GM12878 (cell line): ENCODE measurements around the gene TMEM192. TPM values are rescaled to one million over a fixed set of nuclear protein-coding genes. Genes with fewer than 3 reads are reported as not detected.

Experiments used
- ATAC-seq: fragments of 200-7000 bp; cut with Tn5 transposase; 3 replicates; pipeline ENCODE4 v1.9.1; 2020; ENCODE audit warnings: mild to moderate bottlenecking, moderate library complexity
- BruUV-seq: library from RNA; stranded (reverse); fragments of 400-500 nt; replicated peaks from 2 replicates; lab custom pipeline; 2021; lab: Mats Ljungman, UMichigan
- CTCF ChIA-PET: fragments of 300-600 bp; sonication (Branson Sonifier 250); formaldehyde crosslinking; extraction: SDS; loops from one replicate; lab custom pipeline; 2021; ENCODE audit warnings: inconsistent platforms; lab: Yijun Ruan, JAX
- POLR2A ChIA-PET: fragments of 350-600 bp; formaldehyde crosslinking; extraction: SDS; loops from one replicate; lab custom pipeline; 2021; ENCODE audit warnings: inconsistent platforms; lab: Charles Lee
- RAD21 ChIA-PET: fragments of 300-600 bp; sonication (Branson Sonifier 250); formaldehyde crosslinking; loops from one replicate; lab custom pipeline; 2023; ENCODE audit warnings: antibody characterized with exemption; ENCODE audit not compliant: unreplicated experiment; lab: Charles Lee
- SMC1A ChIA-PET: fragments of 300-600 bp; sonication (Branson Sonifier 250); formaldehyde crosslinking; loops from one replicate; lab custom pipeline; 2023; ENCODE audit not compliant: unreplicated experiment, uncharacterized antibody; lab: Charles Lee
- DNase-seq: peaks from one replicate; pipeline ENCODE4 v3.0.0-alpha.2; 2011; ENCODE audit warnings: low read depth, low spot score
- FAIRE-seq: peaks from 3 replicates; lab custom pipeline; 2011; peaks lifted over from hg19 to GRCh38; lab: Jason Lieb, UNC
- H2AFZ ChIP-seq: 2 replicates; pipeline ENCODE4 v1.6.0; 2011; ENCODE audit warnings: low read depth, low read length, control low read depth; ENCODE audit not compliant: control insufficient read depth
- H3K27ac ChIP-seq: 2 replicates; pipeline ENCODE4 v1.5.1; 2011; ENCODE audit warnings: control low read depth; ENCODE audit not compliant: control insufficient read depth, insufficient read depth
- H3K27me3 ChIP-seq, 2 experiments: replicated peaks in 1 of 2; 2 replicates each; pipeline versions ENCODE4 v1.6.0 to v1.6.1; 2011; ENCODE audit warnings: low read length in 1 of 2; ENCODE audit not compliant: control insufficient read depth in 2 of 2, insufficient read depth in 2 of 2
- H3K36me3 ChIP-seq, 2 experiments: 2 replicates each; pipeline ENCODE4 v1.5.1; 2011; ENCODE audit warnings: low read length in 1 of 2; ENCODE audit not compliant: control insufficient read depth in 2 of 2, insufficient read depth in 2 of 2
- H3K4me1 ChIP-seq: 2 replicates; pipeline ENCODE4 v1.6.1; 2011; ENCODE audit warnings: mild to moderate bottlenecking, low read length, moderate library complexity, mixed read lengths; ENCODE audit not compliant: control insufficient read depth, insufficient read depth
- H3K4me2 ChIP-seq: 2 replicates; pipeline ENCODE4 v1.6.0; 2011; ENCODE audit warnings: control low read depth; ENCODE audit not compliant: control insufficient read depth, insufficient read depth
- H3K4me3 ChIP-seq: fragments of 200-600 bp; sonication (generic); 2 replicates; pipeline ENCODE4 v1.5.1; 2016
- H3K79me2 ChIP-seq: 2 replicates; pipeline ENCODE4 v1.6.0; 2011; ENCODE audit warnings: low read length; ENCODE audit not compliant: control insufficient read depth, insufficient read depth
- H3K9ac ChIP-seq: 2 replicates; pipeline ENCODE4 v1.8.0; 2011; ENCODE audit warnings: low read length, control low read depth, mixed read lengths; ENCODE audit not compliant: control insufficient read depth, insufficient read depth
- H3K9me3 ChIP-seq: replicated peaks from 3 replicates; pipeline ENCODE4 v1.5.1; 2011; ENCODE audit warnings: mild to moderate bottlenecking, low read length; ENCODE audit not compliant: control insufficient read depth, insufficient read depth
- H4K20me1 ChIP-seq: 2 replicates; pipeline ENCODE4 v1.6.0; 2011; ENCODE audit not compliant: control insufficient read depth, insufficient read depth
- BCL3 ChIP-seq: IDR thresholded peaks from 2 replicates; pipeline ENCODE4 v1.6.1; 2011; ENCODE audit warnings: borderline replicate concordance, low read depth, mild to moderate bottlenecking, moderate library complexity, low read length; ENCODE audit not compliant: insufficient read depth, poor library complexity, severe bottlenecking
- EZH2 ChIP-seq: IDR thresholded peaks from 2 replicates; pipeline ENCODE4 v1.6.1; 2012; ENCODE audit warnings: low read depth, mild to moderate bottlenecking, control low read depth, inconsistent platforms, low read length, borderline replicate concordance; ENCODE audit not compliant: control insufficient read depth
- FOXM1 ChIP-seq: IDR thresholded peaks from 2 replicates; pipeline ENCODE4 v1.6.1; 2012; ENCODE audit warnings: low read depth, mild to moderate bottlenecking, inconsistent platforms, low read length, moderate library complexity
- HDAC6 ChIP-seq: fragments of 200-600 bp; sonication (generic); IDR thresholded peaks from one replicate; pipeline ENCODE4 v1.8.0; 2017; ENCODE audit warnings: antibody characterized with exemption; ENCODE audit not compliant: unreplicated experiment
- HDGF ChIP-seq: fragments of 450-650 bp; IDR thresholded peaks from 2 replicates; pipeline ENCODE4 v1.6.1; 2016; ENCODE audit warnings: antibody characterized with exemption
- PML ChIP-seq: IDR thresholded peaks from 2 replicates; pipeline ENCODE4 v1.6.1; 2012; ENCODE audit warnings: low read length, inconsistent platforms
- SREBF1 ChIP-seq: IDR thresholded peaks from 2 replicates; pipeline ENCODE4 v1.6.1; 2012; ENCODE audit warnings: mild to moderate bottlenecking, low read length
- SREBF2 ChIP-seq: IDR thresholded peaks from 2 replicates; pipeline ENCODE4 v1.6.1; 2012; ENCODE audit warnings: mild to moderate bottlenecking, low read length
- USF1 ChIP-seq: IDR thresholded peaks from 2 replicates; pipeline ENCODE4 v1.6.1; 2011; ENCODE audit warnings: borderline replicate concordance, low read depth, mild to moderate bottlenecking, moderate library complexity, mixed read lengths, low read length; ENCODE audit not compliant: insufficient read depth; ENCODE audit errors: extremely low read length
- WGBS: methylation state at CpG from one replicate; pipeline ENCODE4 v1.1.6; 2016; ENCODE audit warnings: low lambda C conversion rate; ENCODE audit not compliant: insufficient replicate concordance, insufficient coverage; ENCODE audit errors: missing lambda C conversion rate; 5-methylcytosine and 5-hydroxymethylcytosine counted together
- in situ Hi-C: fragments of 300-500 bp; cut with MboI; formaldehyde crosslinking; loops from 9 replicates; pipeline ENCODE4 v1.14.3; 2018; ENCODE audit warnings: mixed read lengths
- intact Hi-C: fragments of 100-400 bp; cut with micrococcal nuclease; formaldehyde crosslinking; loops from one replicate; pipeline ENCODE4 v1.14.2; 2022; ENCODE audit not compliant: unreplicated experiment
- polyA plus RNA-seq, 11 experiments: library from polyadenylated mRNA; depleted of rRNA in 4 of 11; unstranded in 6 of 11; stranded (reverse) in 5 of 11; fragments of >200 nt; fragmentation: Nextera tagmentation in 4 of 11; fragmentation: Illumina TruSeq in 1 of 11; extraction: Ambion mirVana in 4 of 11; extraction: Trizol in 1 of 11; gene quantifications; 1 replicate in 1 of 11; 2 replicates in 10 of 11; pipeline versions ENCODE4 v1.2.1 to v1.2.3, GENCODE V29; 2011 to 2016; ENCODE audit warnings: inconsistent platforms in 2 of 11, missing spikeins in 2 of 11, low read depth in 1 of 11
- total RNA-seq, 4 experiments: library from RNA; depleted of rRNA in 3 of 4; stranded (reverse); fragments of >200 nt in 3 of 4; fragmentation: Illumina TruSeq in 1 of 4; extraction: Trizol in 1 of 4; gene quantifications; 2 replicates each; pipeline versions ENCODE4 v1.2.1 to v1.2.3, GENCODE V29; 2013 to 2021
- TF ChIP-seq, protein P1 (sequence below): fragments of 450-650 bp; IDR thresholded peaks from 2 replicates; pipeline ENCODE4 v1.6.1; 2016; ENCODE audit warnings: mild to moderate bottlenecking
- TF ChIP-seq, protein P2 (sequence below): fragments of 450-650 bp; conservative IDR thresholded peaks from 2 replicates; pipeline ENCODE4 v1.6.1; 2017; ENCODE audit warnings: mild to moderate bottlenecking, moderate library complexity
- TF ChIP-seq, protein P3 (sequence below): fragments of 450-650 bp; IDR thresholded peaks from 2 replicates; pipeline ENCODE4 v1.6.1; 2017; ENCODE audit warnings: low read depth, mild to moderate bottlenecking, moderate library complexity

TMEM192 gene
- total and polyA plus RNA-seq, 10 of the 15 experiments (the other 5 are each of a cell fraction or from before 2014, with no cell fraction given), result 1.8 to 16.0 (median 10.0) TPM

GRCh38 chr4:165058666-165059065 lies 54.0 kb downstream of the TMEM192 start:
- SMC1A ChIA-PET, result no interaction called here
- FAIRE-seq (no peak), DNase-seq (no peak), ATAC-seq (no peak)
- no peaks in the 10 kb centered on the region; a peak in 1 of 4 replicates for H3K27me3 ChIP-seq
- H3K4me1 ChIP-seq, result no peaks in the 10 kb centered on the region
- H3K9me3 ChIP-seq, result no peaks in the 10 kb centered on the region
- RAD21 ChIA-PET, result no interaction called here
- 40% methylated on average over 2 of the region's 2 CpGs for WGBS
- CTCF ChIA-PET, result interaction anchor here (0.7 to 0.9 kb wide), 2 partner anchors 9 to 327 kb away, joined by 3 read pairs; no protein-coding TSS in a partner anchor
- no peak overlapping the region for H3K4me3 ChIP-seq
- BruUV-seq, result no TSS peak
- H3K27ac ChIP-seq, result no peak overlapping the region
- no peaks in the 10 kb centered on the region for H3K79me2 ChIP-seq
- no peak overlapping the region for H3K9ac ChIP-seq
- TF ChIP-seq HDGF (no peak), BCL3 (no peak), HDAC6 (no peak), SREBF1 (no peak), SREBF2 (no peak), PML (no peak), FOXM1 (no peak), USF1 (no peak), EZH2 (no peak)
- TF ChIP-seq, protein P1, sequence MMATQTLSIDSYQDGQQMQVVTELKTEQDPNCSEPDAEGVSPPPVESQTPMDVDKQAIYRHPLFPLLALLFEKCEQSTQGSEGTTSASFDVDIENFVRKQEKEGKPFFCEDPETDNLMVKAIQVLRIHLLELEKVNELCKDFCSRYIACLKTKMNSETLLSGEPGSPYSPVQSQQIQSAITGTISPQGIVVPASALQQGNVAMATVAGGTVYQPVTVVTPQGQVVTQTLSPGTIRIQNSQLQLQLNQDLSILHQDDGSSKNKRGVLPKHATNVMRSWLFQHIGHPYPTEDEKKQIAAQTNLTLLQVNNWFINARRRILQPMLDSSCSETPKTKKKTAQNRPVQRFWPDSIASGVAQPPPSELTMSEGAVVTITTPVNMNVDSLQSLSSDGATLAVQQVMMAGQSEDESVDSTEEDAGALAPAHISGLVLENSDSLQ, result no peak
- TF ChIP-seq, protein P2, sequence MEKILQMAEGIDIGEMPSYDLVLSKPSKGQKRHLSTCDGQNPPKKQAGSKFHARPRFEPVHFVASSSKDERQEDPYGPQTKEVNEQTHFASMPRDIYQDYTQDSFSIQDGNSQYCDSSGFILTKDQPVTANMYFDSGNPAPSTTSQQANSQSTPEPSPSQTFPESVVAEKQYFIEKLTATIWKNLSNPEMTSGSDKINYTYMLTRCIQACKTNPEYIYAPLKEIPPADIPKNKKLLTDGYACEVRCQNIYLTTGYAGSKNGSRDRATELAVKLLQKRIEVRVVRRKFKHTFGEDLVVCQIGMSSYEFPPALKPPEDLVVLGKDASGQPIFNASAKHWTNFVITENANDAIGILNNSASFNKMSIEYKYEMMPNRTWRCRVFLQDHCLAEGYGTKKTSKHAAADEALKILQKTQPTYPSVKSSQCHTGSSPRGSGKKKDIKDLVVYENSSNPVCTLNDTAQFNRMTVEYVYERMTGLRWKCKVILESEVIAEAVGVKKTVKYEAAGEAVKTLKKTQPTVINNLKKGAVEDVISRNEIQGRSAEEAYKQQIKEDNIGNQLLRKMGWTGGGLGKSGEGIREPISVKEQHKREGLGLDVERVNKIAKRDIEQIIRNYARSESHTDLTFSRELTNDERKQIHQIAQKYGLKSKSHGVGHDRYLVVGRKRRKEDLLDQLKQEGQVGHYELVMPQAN, result no peak
- TF ChIP-seq, protein P3, sequence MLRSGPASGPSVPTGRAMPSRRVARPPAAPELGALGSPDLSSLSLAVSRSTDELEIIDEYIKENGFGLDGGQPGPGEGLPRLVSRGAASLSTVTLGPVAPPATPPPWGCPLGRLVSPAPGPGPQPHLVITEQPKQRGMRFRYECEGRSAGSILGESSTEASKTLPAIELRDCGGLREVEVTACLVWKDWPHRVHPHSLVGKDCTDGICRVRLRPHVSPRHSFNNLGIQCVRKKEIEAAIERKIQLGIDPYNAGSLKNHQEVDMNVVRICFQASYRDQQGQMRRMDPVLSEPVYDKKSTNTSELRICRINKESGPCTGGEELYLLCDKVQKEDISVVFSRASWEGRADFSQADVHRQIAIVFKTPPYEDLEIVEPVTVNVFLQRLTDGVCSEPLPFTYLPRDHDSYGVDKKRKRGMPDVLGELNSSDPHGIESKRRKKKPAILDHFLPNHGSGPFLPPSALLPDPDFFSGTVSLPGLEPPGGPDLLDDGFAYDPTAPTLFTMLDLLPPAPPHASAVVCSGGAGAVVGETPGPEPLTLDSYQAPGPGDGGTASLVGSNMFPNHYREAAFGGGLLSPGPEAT, result no peak
- in situ Hi-C loops, result no loop called here
- H2AFZ ChIP-seq, result no peak overlapping the region
- POLR2A ChIA-PET, result no interaction called here
- no peaks in the 10 kb centered on the region for H3K36me3 ChIP-seq
- no peaks in the 10 kb centered on the region for H4K20me1 ChIP-seq
- intact Hi-C loops, result no loop called here
- no peak overlapping the region for H3K4me2 ChIP-seq
